Parathyroid adenoma (tissue), 2 donors: Measurements from ENCODE around the gene ABCC9.

Experiments used
- H2AFZ ChIP-seq: fragments of 300-600 bp; sonication (generic); one replicate; pipeline ENCODE4 v1.7.0; 2017; ENCODE audit warnings: antibody characterized with exemption, mild to moderate bottlenecking
- H3K27ac ChIP-seq: fragments of 300-600 bp; sonication (generic); one replicate; pipeline ENCODE4 v1.7.0; 2017
- H3K27me3 ChIP-seq: fragments of 300-600 bp; sonication (generic); one replicate; pipeline ENCODE4 v1.7.0; 2017; ENCODE audit warnings: low read length; ENCODE audit not compliant: control insufficient read depth, insufficient read depth
- H3K36me3 ChIP-seq: fragments of 300-600 bp; sonication (generic); one replicate; pipeline ENCODE4 v1.7.0; 2017; ENCODE audit warnings: low read length; ENCODE audit not compliant: control insufficient read depth, insufficient read depth
- H3K4me1 ChIP-seq: fragments of 300-600 bp; sonication (generic); one replicate; pipeline ENCODE4 v1.7.0; 2017; ENCODE audit warnings: control low read depth
- H3K4me2 ChIP-seq: fragments of 300-600 bp; sonication (generic); one replicate; pipeline ENCODE4 v1.7.0; 2017; ENCODE audit warnings: low read length
- H3K4me3 ChIP-seq: fragments of 300-600 bp; sonication (generic); one replicate; pipeline ENCODE4 v1.7.0; 2017; ENCODE audit warnings: low read depth, low read length
- H3K79me2 ChIP-seq: fragments of 300-600 bp; sonication (generic); one replicate; pipeline ENCODE4 v1.7.0; 2017; ENCODE audit warnings: control low read depth
- H3K9ac ChIP-seq: fragments of 300-600 bp; sonication (generic); one replicate; pipeline ENCODE4 v1.7.0; 2017; ENCODE audit warnings: mild to moderate bottlenecking
- H3K9me3 ChIP-seq: fragments of 300-600 bp; sonication (generic); one replicate; pipeline ENCODE4 v1.7.0; 2017; ENCODE audit warnings: low read length; ENCODE audit not compliant: control insufficient read depth
- TF ChIP-seq, protein P1 (sequence below): fragments of 300-600 bp; sonication (generic); IDR thresholded peaks from one replicate; pipeline ENCODE4 v1.7.0; 2017; ENCODE audit warnings: antibody characterized with exemption, mild to moderate bottlenecking
- donor health status: primary hyperparathyroidism.

ABCC9 gene

GRCh38 chr12:21877293-21877982 lies 63.8 kb downstream of the ABCC9 start:
- TF ChIP-seq, protein P1, sequence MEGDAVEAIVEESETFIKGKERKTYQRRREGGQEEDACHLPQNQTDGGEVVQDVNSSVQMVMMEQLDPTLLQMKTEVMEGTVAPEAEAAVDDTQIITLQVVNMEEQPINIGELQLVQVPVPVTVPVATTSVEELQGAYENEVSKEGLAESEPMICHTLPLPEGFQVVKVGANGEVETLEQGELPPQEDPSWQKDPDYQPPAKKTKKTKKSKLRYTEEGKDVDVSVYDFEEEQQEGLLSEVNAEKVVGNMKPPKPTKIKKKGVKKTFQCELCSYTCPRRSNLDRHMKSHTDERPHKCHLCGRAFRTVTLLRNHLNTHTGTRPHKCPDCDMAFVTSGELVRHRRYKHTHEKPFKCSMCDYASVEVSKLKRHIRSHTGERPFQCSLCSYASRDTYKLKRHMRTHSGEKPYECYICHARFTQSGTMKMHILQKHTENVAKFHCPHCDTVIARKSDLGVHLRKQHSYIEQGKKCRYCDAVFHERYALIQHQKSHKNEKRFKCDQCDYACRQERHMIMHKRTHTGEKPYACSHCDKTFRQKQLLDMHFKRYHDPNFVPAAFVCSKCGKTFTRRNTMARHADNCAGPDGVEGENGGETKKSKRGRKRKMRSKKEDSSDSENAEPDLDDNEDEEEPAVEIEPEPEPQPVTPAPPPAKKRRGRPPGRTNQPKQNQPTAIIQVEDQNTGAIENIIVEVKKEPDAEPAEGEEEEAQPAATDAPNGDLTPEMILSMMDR = no peak
- H3K9ac ChIP-seq = no peak overlapping the region
- H3K79me2 ChIP-seq = no peaks in the 10 kb centered on the region
- H3K27me3 ChIP-seq = no peaks in the 10 kb centered on the region
- no peak overlapping the region for H2AFZ ChIP-seq
- no peaks in the 10 kb centered on the region for H3K4me1 ChIP-seq
- no peaks in the 10 kb centered on the region for H3K36me3 ChIP-seq
- H3K4me3 ChIP-seq = no peak overlapping the region
- no peaks in the 10 kb centered on the region for H3K9me3 ChIP-seq
- H3K4me2 ChIP-seq = no peak overlapping the region
- H3K27ac ChIP-seq = no peak overlapping the region

DNA sequence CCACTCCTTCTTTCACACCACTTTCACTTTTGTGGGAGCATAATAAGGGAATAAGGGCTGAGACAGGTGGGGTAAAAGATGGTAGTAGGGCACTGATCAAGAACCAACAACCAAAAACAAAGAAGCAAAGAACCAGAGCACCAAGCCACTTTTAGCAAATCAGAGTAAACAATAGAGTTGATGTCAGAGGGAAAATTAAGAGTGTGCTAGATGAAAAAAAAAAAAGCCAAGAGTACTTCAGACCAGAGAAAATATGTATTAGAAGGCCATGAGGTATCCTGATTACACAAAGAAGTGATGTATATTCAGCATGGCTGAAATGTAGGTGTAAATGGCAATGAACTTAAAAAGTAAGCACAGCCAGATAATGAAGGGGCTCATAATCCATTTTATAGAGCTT lies 75.4 kb downstream of the ABCC9 start:
- H3K4me3 ChIP-seq = no peak overlapping the region
- H3K9ac ChIP-seq = no peak overlapping the region
- H3K4me1 ChIP-seq = no peaks in the 10 kb centered on the region
- no peak overlapping the region for H2AFZ ChIP-seq
- H3K27me3 ChIP-seq = no peaks in the 10 kb centered on the region
- TF ChIP-seq, protein P1 = no peak
- no peaks in the 10 kb centered on the region for H3K79me2 ChIP-seq
- H3K27ac ChIP-seq = no peak overlapping the region
- no peaks in the 10 kb centered on the region for H3K36me3 ChIP-seq
- peaks cover 3% of the 10 kb centered on the region for H3K9me3 ChIP-seq
- H3K4me2 ChIP-seq = no peak overlapping the region

GRCh38 chr12:21860534-21860933 lies 80.7 kb downstream of the ABCC9 start:
- Histone ChIP-seq H3K9me3 (no peaks in the 10 kb centered on the region), H3K27me3 (no peaks in the 10 kb centered on the region), H2AFZ (no peak overlapping the region), H3K79me2 (no peaks in the 10 kb centered on the region), H3K4me2 (no peak overlapping the region), H3K4me3 (no peak overlapping the region), H3K27ac (no peak overlapping the region), H3K36me3 (no peaks in the 10 kb centered on the region), H3K9ac (no peak overlapping the region), H3K4me1 (no peaks in the 10 kb centered on the region)
- TF ChIP-seq, protein P1 = no peak

DNA sequence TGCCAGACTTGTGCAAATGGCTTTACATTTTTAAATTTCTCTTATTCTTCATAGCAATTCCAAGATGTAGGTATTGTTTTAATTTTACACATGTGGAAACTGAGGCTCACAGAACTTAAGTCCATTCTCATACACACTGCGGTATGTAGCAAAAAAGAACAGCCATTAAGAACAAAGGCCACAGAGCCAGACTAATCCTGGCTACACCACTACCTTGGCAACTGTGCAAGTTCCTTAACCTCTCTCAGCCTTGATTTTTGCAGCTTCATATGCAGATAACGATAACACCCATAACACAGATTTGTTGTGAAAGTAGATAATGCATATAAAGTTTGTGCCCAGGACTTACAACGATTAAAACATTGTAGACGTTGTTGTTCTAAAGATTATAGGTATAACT lies 81.1 kb downstream of the ABCC9 start:
- no peak overlapping the region for H3K9ac ChIP-seq
- no peaks in the 10 kb centered on the region for H3K4me1 ChIP-seq
- H2AFZ ChIP-seq = no peak overlapping the region

More for the DNA sequence above, 81.1 kb downstream of the ABCC9 start:
- no peak overlapping the region for H3K4me2 ChIP-seq
- H3K36me3 ChIP-seq = no peaks in the 10 kb centered on the region
- no peak overlapping the region for H3K27ac ChIP-seq
- H3K9me3 ChIP-seq = no peaks in the 10 kb centered on the region
- no peak overlapping the region for H3K4me3 ChIP-seq
- TF ChIP-seq, protein P1 = no peak
- no peaks in the 10 kb centered on the region for H3K79me2 ChIP-seq
- no peaks in the 10 kb centered on the region for H3K27me3 ChIP-seq
